IPS DF 6.9 (cell line): Measurements from ENCODE around the gene PDIA5.

ENCODE experiments used
- DNase-seq: peaks from one replicate; pipeline ENCODE4 v3.0.0-alpha.2; 2013; ENCODE audit warnings: low read depth, low spot score
- H3K27ac ChIP-seq: one replicate; pipeline ENCODE4 v1.5.1; 2013; ENCODE audit warnings: low read length, control low read depth
- H3K27me3 ChIP-seq: 2 replicates; pipeline ENCODE4 v1.6.1; 2013; ENCODE audit warnings: mild to moderate bottlenecking, low read length; ENCODE audit not compliant: control insufficient read depth, insufficient read depth
- H3K36me3 ChIP-seq: 2 replicates; pipeline ENCODE4 v1.6.1; 2013; ENCODE audit warnings: low read length; ENCODE audit not compliant: control insufficient read depth, insufficient read depth
- H3K4me1 ChIP-seq: 2 replicates; pipeline ENCODE4 v1.6.1; 2013; ENCODE audit warnings: low read length; ENCODE audit not compliant: control insufficient read depth, insufficient read depth
- H3K4me3 ChIP-seq: 2 replicates; pipeline ENCODE4 v1.5.1; 2013; ENCODE audit warnings: mild to moderate bottlenecking, low read length
- H3K9me3 ChIP-seq: 2 replicates; pipeline ENCODE4 v1.6.1; 2013; ENCODE audit warnings: low read length, inconsistent platforms; ENCODE audit not compliant: control insufficient read depth, insufficient read depth
- WGBS: extraction: QIAGEN DNeasy Blood & Tissue Kit; methylation state at CpG from one replicate; pipeline ENCODE4 v1.1.7; 2013; ENCODE audit warnings: mixed read lengths, missing lambda C conversion rate; ENCODE audit not compliant: insufficient read length, insufficient coverage; 5-methylcytosine and 5-hydroxymethylcytosine counted together

PDIA5 gene

GRCh38 chr3:123090728-123091531 lies 24.1 kb downstream of the PDIA5 start:
- Histone ChIP-seq H3K36me3 (no peaks in the 10 kb centered on the region), H3K4me3 (no peak overlapping the region), H3K9me3 (no peaks in the 10 kb centered on the region), H3K27me3 (no peaks in the 10 kb centered on the region), H3K4me1 (0 out of 2 replicates have a peak, but pooled peaks cover 2% of the 10 kb centered on the region), H3K27ac (no peak overlapping the region)
- WGBS: no CpG with 5 or more reads among the region's 12 CpGs
- DNase-seq: no peak

- Histone ChIP-seq H3K4me1 (0 out of 2 replicates have a peak, but pooled peaks cover 2% of the 10 kb centered on the region), H3K9me3 (no peaks in the 10 kb centered on the region), H3K27me3 (no peaks in the 10 kb centered on the region), H3K4me3 (no peak overlapping the region), H3K36me3 (no peaks in the 10 kb centered on the region), H3K27ac (no peak overlapping the region)
- no CpG with 5 or more reads among the region's 3 CpGs for WGBS
- DNase-seq: no peak
These were observed 25.4 kb downstream of the PDIA5 start for GRCh38 chr3:123092243-123092642.

- no CpG with 5 or more reads among the region's 8 CpGs for WGBS
- Histone ChIP-seq H3K27me3 (no peaks in the 10 kb centered on the region), H3K4me1 (0 out of 2 replicates have a peak, but pooled peaks cover 2% of the 10 kb centered on the region), H3K9me3 (no peaks in the 10 kb centered on the region), H3K36me3 (no peaks in the 10 kb centered on the region), H3K4me3 (no peak overlapping the region), H3K27ac (no peak overlapping the region)
- DNase-seq: no peak
These were observed 26.9 kb downstream of the PDIA5 start for GRCh38 chr3:123093696-123094095.

- peaks cover 5% of the 10 kb centered on the region; the same call in 1 of the 2 replicates for H3K4me1 ChIP-seq
- H3K36me3 ChIP-seq: no peaks in the 10 kb centered on the region
- H3K9me3 ChIP-seq: no peaks in the 10 kb centered on the region
- H3K27ac ChIP-seq: no peak overlapping the region
- H3K27me3 ChIP-seq: no peaks in the 10 kb centered on the region
- WGBS: no CpG with 5 or more reads among the region's 15 CpGs
- DNase-seq: no peak
- no peak overlapping the region for H3K4me3 ChIP-seq
These were observed 27.9 kb downstream of the PDIA5 start for GRCh38 chr3:123094516-123095313.

GRCh38 chr3:123096126-123096525 lies 29.3 kb downstream of the PDIA5 start:
- Histone ChIP-seq H3K27ac (no peak overlapping the region), H3K9me3 (no peaks in the 10 kb centered on the region), H3K36me3 (no peaks in the 10 kb centered on the region), H3K27me3 (no peaks in the 10 kb centered on the region), H3K4me3 (no peak overlapping the region), H3K4me1 (peaks cover 4% of the 10 kb centered on the region; the same call in 1 of the 2 replicates)
- no peak for DNase-seq
- no CpG with 5 or more reads among the region's 9 CpGs for WGBS

- Histone ChIP-seq H3K4me3 (no peak overlapping the region), H3K9me3 (no peaks in the 10 kb centered on the region), H3K4me1 (peaks cover 4% of the 10 kb centered on the region; the same call in 1 of the 2 replicates), H3K27me3 (no peaks in the 10 kb centered on the region), H3K36me3 (no peaks in the 10 kb centered on the region), H3K27ac (no peak overlapping the region)
- no peak for DNase-seq
- no CpG with 5 or more reads among the region's 11 CpGs for WGBS
These were observed 29.9 kb downstream of the PDIA5 start for GRCh38 chr3:123096731-123097130.

GRCh38 chr3:123098426-123099330 lies 31.9 kb downstream of the PDIA5 start:
- no peak overlapping the region for H3K4me3 ChIP-seq
- no peaks in the 10 kb centered on the region for H3K36me3 ChIP-seq
- DNase-seq: peak; percentile 35
- H3K4me1 ChIP-seq: peaks cover 4% of the 10 kb centered on the region; the same call in 1 of the 2 replicates
- no CpG with 5 or more reads among the region's 6 CpGs for WGBS
- no peaks in the 10 kb centered on the region for H3K9me3 ChIP-seq
- no peaks in the 10 kb centered on the region for H3K27me3 ChIP-seq
- H3K27ac ChIP-seq: no peak overlapping the region

- Histone ChIP-seq H3K36me3 (no peaks in the 10 kb centered on the region), H3K27ac (no peak overlapping the region), H3K27me3 (no peaks in the 10 kb centered on the region), H3K4me3 (no peak overlapping the region), H3K9me3 (no peaks in the 10 kb centered on the region), H3K4me1 (peaks cover 4% of the 10 kb centered on the region; the same call in 1 of the 2 replicates)
- DNase-seq: no peak
- WGBS: no CpG with 5 or more reads among the region's 12 CpGs
These were observed 32.7 kb downstream of the PDIA5 start for GRCh38 chr3:123099331-123100192.

GRCh38 chr3:123100193-123100776 lies 33.5 kb downstream of the PDIA5 start:
- H3K9me3 ChIP-seq: no peaks in the 10 kb centered on the region
- peaks cover 2% of the 10 kb centered on the region; the same call in 1 of the 2 replicates for H3K36me3 ChIP-seq
- no peak for DNase-seq
- WGBS: no CpG with 5 or more reads among the region's 8 CpGs
- H3K27ac ChIP-seq: no peak overlapping the region
- no peak overlapping the region for H3K4me3 ChIP-seq
- peaks cover 4% of the 10 kb centered on the region; the same call in 1 of the 2 replicates for H3K4me1 ChIP-seq
- H3K27me3 ChIP-seq: no peaks in the 10 kb centered on the region
